Ovary (tissue), 9 donors: ENCODE data around the gene TSPAN16. TPM values are rescaled to one million over a fixed set of nuclear protein-coding genes. Genes with fewer than 3 reads are reported as not detected.

ENCODE experiments used
- DNase-seq, 5 donors: peaks; one replicate each; pipeline ENCODE4 v3.0.0-alpha.2; 2019 to 2020
- H3K27ac ChIP-seq, 2 donors: fragments of 200-600 bp; one replicate each; pipeline versions ENCODE4 v1.5.1 to v1.8.0; 2019 to 2022
- H3K27me3 ChIP-seq: fragments of 200-600 bp; one replicate; pipeline ENCODE4 v1.8.0; 2022
- H3K36me3 ChIP-seq: fragments of 200-600 bp; sonication (generic); one replicate; pipeline ENCODE4 v1.5.1; 2019
- H3K4me1 ChIP-seq: one replicate; pipeline ENCODE4 v1.8.1; 2013; ENCODE audit warnings: mild to moderate bottlenecking, moderate library complexity; ENCODE audit not compliant: insufficient read depth
- H3K4me3 ChIP-seq: fragments of 200-600 bp; sonication (generic); one replicate; pipeline ENCODE4 v1.5.1; 2017
- H3K9me3 ChIP-seq, 2 donors: fragments of 200-600 bp in 1 of 2; sonication (generic) in 1 of 2; one replicate each; pipeline versions ENCODE4 v1.5.1 to v1.8.1; 2013 to 2019; ENCODE audit warnings: mild to moderate bottlenecking in 1 of 2, moderate library complexity in 1 of 2
- EP300 ChIP-seq: sonication (generic); formaldehyde crosslinking; IDR thresholded peaks from one replicate; pipeline ENCODE4 v1.6.1; 2017; ENCODE audit warnings: antibody characterized with exemption
- POLR2A ChIP-seq: fragments of 450-650 bp; IDR thresholded peaks from one replicate; pipeline ENCODE4 v1.6.1; 2017; ENCODE audit warnings: antibody characterized with exemption, mild to moderate bottlenecking, moderate library complexity
- WGBS, 3 donors: extraction: QIAGEN DNeasy Blood & Tissue Kit in 1 of 3; methylation state at CpG; one replicate each; pipeline versions ENCODE4 v1.1.5 to v1.1.7; 2013 to 2017; 5-methylcytosine and 5-hydroxymethylcytosine counted together
- intact Hi-C, 4 donors: fragments of 100-400 bp; cut with DNase I; formaldehyde crosslinking; loops; one replicate each; pipeline versions ENCODE4 v1.11.0 to v1.15.1; 2022 to 2023
- polyA plus RNA-seq, 2 donors: library from polyadenylated mRNA; stranded (reverse); fragments of 200-250 nt in 1 of 2; fragments of 350-450 nt in 1 of 2; fragmentation: Illumina TruSeq in 1 of 2; extraction: RNeasy Lipid Tissue Mini Kit (QIAGEN cat#74804) in 1 of 2; gene quantifications; one replicate each; pipeline ENCODE4 v1.2.3, GENCODE V29; 2013 to 2014
- total RNA-seq, 7 donors: library from RNA; depleted of rRNA in 2 of 7; stranded (reverse); fragments of >200 nt in 2 of 7; fragmentation: NEBNext Ultra II Directional in 3 of 7; extraction: Animal tissue kit (Norgen Biotek cat#: 25700) in 3 of 7; gene quantifications; one replicate each; pipeline versions ENCODE4 v1.1.0 to v1.2.4, GENCODE V29; 2016 to 2023
- TF ChIP-seq, protein P1 (sequence below), 3 donors: fragments of 450-650 bp in 2 of 3; fragments of 200-600 bp in 1 of 3; IDR thresholded peaks; one replicate each; pipeline versions ENCODE4 v1.5.1 to v1.8.0; 2016 to 2022; ENCODE audit warnings: antibody characterized with exemption in 3 of 3, mild to moderate bottlenecking in 1 of 3
- donor health status: DM: no; HTN: no; CAD: no; lungs with moderate emphysema.
- donor health status: DM: no; HTN: no; CAD: no.
- donor health status: Bipolar disorder and iron deficiency.
- donor health status: DM: yes; HTN: yes; CAD: no.
- donor health status: DM: no; HTN: no; CAD: no.
- donor health status: DM: yes; HTN: yes; CAD: no.

TSPAN16 gene
- total and polyA plus RNA-seq, 9 donors = not detected

DNA sequence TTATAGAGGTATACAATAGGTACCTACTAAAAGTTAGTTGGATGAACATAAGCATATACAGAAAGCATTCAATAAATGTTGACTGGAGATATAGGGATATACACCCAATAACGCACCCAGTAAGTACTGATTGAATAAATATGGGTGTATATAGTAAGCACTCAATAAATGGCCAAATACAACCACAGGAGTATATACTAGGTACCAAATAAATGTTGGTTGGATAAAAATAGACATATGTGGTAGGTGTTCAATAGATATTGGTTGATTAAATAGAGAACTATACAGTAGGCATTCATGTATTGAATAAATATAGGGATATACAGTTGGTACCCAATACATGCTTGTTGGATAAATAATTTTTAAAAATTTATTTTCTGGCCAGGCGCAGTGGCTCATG, 47.1 kb upstream of the TSPAN16 start:
- no peak for DNase-seq
- intact Hi-C loops = no loop called here
- TF ChIP-seq, protein P1, sequence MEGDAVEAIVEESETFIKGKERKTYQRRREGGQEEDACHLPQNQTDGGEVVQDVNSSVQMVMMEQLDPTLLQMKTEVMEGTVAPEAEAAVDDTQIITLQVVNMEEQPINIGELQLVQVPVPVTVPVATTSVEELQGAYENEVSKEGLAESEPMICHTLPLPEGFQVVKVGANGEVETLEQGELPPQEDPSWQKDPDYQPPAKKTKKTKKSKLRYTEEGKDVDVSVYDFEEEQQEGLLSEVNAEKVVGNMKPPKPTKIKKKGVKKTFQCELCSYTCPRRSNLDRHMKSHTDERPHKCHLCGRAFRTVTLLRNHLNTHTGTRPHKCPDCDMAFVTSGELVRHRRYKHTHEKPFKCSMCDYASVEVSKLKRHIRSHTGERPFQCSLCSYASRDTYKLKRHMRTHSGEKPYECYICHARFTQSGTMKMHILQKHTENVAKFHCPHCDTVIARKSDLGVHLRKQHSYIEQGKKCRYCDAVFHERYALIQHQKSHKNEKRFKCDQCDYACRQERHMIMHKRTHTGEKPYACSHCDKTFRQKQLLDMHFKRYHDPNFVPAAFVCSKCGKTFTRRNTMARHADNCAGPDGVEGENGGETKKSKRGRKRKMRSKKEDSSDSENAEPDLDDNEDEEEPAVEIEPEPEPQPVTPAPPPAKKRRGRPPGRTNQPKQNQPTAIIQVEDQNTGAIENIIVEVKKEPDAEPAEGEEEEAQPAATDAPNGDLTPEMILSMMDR (IDR thresholded peaks at IDR 0.05) = no peak
- TF ChIP-seq POLR2A (no peak), EP300 (no peak)
- Histone ChIP-seq H3K36me3 (no peaks in the 10 kb centered on the region), H3K9me3 (no peaks in the 10 kb centered on the region), H3K27me3 (no peaks in the 10 kb centered on the region), H3K27ac (no peak overlapping the region), H3K4me3 (no peak overlapping the region), H3K4me1 (no peaks in the 10 kb centered on the region)
- WGBS, 3 donors = 87 to 94% (median 91%) methylated on average over 2 of the region's 2 CpGs

DNA sequence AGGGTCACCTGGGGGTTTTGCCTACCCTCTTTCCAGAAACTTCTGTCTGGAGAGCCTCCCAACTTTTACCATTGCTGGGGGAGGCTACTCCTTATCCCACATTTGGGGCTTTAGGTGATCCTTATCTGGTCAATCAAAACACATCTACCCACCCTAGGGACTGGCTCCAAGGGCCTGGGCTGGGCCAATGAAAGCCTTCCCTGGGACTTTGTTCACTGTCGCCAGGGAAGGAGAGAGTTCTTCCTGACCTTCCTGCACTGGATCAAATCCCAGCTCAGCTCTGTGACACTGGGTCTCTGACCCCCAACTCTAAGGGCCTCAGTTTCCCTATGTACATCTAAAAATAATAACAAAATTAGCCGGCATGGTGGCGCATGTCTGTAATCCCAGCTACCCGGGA, 44.7 kb upstream of the TSPAN16 start:
- Histone ChIP-seq H3K36me3 (no peaks in the 10 kb centered on the region), H3K4me1 (peaks cover 1% of the 10 kb centered on the region), H3K27me3 (no peaks in the 10 kb centered on the region), H3K9me3 (no peaks in the 10 kb centered on the region), H3K27ac (no peak overlapping the region), H3K4me3 (no peak overlapping the region)
- intact Hi-C loops = no loop called here
- no peak for TF ChIP-seq POLR2A
- TF ChIP-seq, protein P1 (IDR thresholded peaks at IDR 0.05) = no peak
- TF ChIP-seq EP300 = no peak
- 93 to 95% (median 94%) methylated on average over 4 of the region's 4 CpGs for WGBS, 3 donors
- no peak for DNase-seq

DNA sequence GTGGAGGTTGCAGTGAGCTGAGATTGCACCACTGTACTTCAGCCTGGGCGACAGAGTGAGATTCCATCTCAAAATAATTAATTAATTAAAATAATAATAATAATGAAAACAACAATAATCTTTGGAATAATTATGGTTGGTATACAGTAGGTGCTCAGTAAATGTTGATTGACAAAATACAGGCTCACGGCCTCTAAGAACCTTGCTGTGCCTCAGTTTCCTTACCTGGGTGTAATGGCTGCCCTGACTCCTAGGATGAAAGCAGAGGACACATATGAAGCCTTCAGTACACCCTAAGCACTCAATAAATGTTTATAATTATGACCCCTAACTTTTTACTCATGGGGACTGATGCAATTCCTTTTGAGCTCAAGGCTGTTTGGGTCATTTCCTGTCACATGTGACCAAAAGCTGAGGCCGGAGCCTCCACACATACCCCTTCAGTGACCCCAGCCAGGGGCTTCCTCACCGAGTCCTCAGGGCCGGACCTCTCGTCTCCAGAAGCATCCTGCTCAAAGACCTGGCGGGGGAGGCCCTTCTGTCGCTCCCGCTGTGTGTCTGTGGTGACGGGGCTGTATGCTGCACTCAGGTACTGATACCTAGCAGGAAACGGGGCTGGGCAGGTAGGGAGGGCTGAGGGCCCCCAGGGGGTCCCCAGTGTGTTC, 44.2 kb upstream of the TSPAN16 start:
- Histone ChIP-seq H3K27me3 (no peaks in the 10 kb centered on the region), H3K4me1 (peaks cover 3% of the 10 kb centered on the region), H3K27ac (no peak overlapping the region), H3K36me3 (no peaks in the 10 kb centered on the region), H3K9me3 (no peaks in the 10 kb centered on the region), H3K4me3 (no peak overlapping the region)
- intact Hi-C loops = no loop called here
- WGBS, 3 donors = 86 to 90% (median 87%) methylated on average over 11 of the region's 11 CpGs
- DNase-seq = no peak
- TF ChIP-seq, protein P1 (IDR thresholded peaks at IDR 0.05) = no peak
- TF ChIP-seq EP300 (no peak), POLR2A (no peak)

DNA sequence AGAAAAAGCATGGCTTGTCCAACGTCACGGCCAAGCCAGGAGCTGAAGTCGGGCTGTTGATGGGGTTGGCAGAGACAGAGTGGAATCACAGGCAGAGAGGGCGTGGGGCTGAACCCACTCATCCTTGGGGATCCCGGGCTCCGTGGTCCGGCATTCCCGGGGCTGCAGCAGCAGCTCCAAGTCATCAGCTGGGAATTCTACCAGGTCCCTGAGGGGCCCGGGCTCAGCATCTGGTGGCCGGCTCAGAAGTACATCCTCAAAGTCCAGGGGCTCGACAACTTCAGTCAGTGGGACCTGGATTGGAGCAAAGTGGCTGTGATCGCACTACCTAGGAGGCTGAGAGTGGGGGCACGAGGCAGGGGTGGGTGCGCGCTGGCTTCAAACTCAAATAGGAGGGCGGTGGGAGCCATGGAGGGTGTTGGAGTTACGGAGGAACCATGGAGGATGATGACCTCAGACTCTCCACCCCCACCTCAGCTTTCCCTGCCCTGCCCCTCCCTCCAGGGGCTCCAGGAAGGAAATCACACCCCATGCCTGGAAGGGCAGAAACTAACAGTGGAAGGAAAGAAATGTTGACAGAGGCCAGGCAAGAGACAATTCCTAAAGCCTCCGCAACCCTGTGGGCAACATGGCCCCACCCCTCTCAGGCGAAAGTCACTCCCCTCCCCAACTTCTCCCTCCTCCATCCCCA, 43.1 kb upstream of the TSPAN16 start:
- H3K27ac ChIP-seq = no peak overlapping the region
- intact Hi-C loops = no loop called here
- 88 to 89% (median 88%) methylated on average over 19 of the region's 19 CpGs for WGBS, 3 donors

More for the DNA sequence above, 43.1 kb upstream of the TSPAN16 start:
- no peaks in the 10 kb centered on the region for H3K27me3 ChIP-seq
- no peak overlapping the region for H3K4me3 ChIP-seq
- H3K4me1 ChIP-seq = peaks cover 3% of the 10 kb centered on the region
- no peak for DNase-seq
- TF ChIP-seq, protein P1 (IDR thresholded peaks at IDR 0.05) = no peak
- TF ChIP-seq EP300 = no peak
- no peak for TF ChIP-seq POLR2A
- H3K36me3 ChIP-seq = no peaks in the 10 kb centered on the region
- no peaks in the 10 kb centered on the region for H3K9me3 ChIP-seq
